ENCODE results near the gene AGAP3.

AGAP3 gene

GRCh38 chr7:151082141-151083070 is 3.9 kb upstream of the AGAP3 start:
- no peak for DNase-seq
- no peak for TF ChIP-seq CTCF (IDR thresholded peaks at IDR 0.05; ENCODE audit: low read depth, low read length)
- no peaks in the 10 kb centered on the region for H3K9me3 ChIP-seq (ENCODE audit: severe bottlenecking)
- H3K27me3 ChIP-seq (ENCODE audit: insufficient read depth, low read depth, severe bottlenecking), result no peaks in the 10 kb centered on the region
- peaks cover 26% of the 10 kb centered on the region for H3K36me3 ChIP-seq
- H3K4me3 ChIP-seq (ENCODE audit: low read depth, low read length), result peak overlapping the region; percentile 49
- H3K27ac ChIP-seq, result peak overlapping the region; percentile 98

- H3K27ac ChIP-seq, result peak within 1 kb of the TSS; percentile 98
- peak; percentile 79 for DNase-seq
- no peak for TF ChIP-seq CTCF (IDR thresholded peaks at IDR 0.05; ENCODE audit: low read depth, low read length)
- no peaks in the 10 kb centered on the region for H3K27me3 ChIP-seq (ENCODE audit: insufficient read depth, low read depth, severe bottlenecking)
- no peaks in the 10 kb centered on the region for H3K9me3 ChIP-seq (ENCODE audit: severe bottlenecking)
- peak within 1 kb of the TSS; percentile 49 for H3K4me3 ChIP-seq (ENCODE audit: low read depth, low read length)
- peaks cover 33% of the 10 kb centered on the region for H3K36me3 ChIP-seq
Observed at GRCh38 chr7:151083071-151083823, 3.0 kb upstream of the AGAP3 start, which contains the start of gene TMUB1. TMUB1 (minus strand) TSS chr7:151083493; CDS start chr7:151082563, 930 bp downstream.

GRCh38 chr7:151083824-151084160 is 2.5 kb upstream of the AGAP3 start:
- no peak for TF ChIP-seq CTCF (IDR thresholded peaks at IDR 0.05; ENCODE audit: low read depth, low read length)
- Histone ChIP-seq H3K27ac (no peak overlapping the region), H3K36me3 (peaks cover 38% of the 10 kb centered on the region), H3K4me3 (ENCODE audit: low read depth, low read length) (peak overlapping the region; percentile 49), H3K27me3 (ENCODE audit: insufficient read depth, low read depth, severe bottlenecking) (no peaks in the 10 kb centered on the region), H3K9me3 (ENCODE audit: severe bottlenecking) (no peaks in the 10 kb centered on the region)
- DNase-seq, result no peak

- peak overlapping the region; percentile 87 for H3K27ac ChIP-seq
- no peak for TF ChIP-seq CTCF (IDR thresholded peaks at IDR 0.05; ENCODE audit: low read depth, low read length)
- no peaks in the 10 kb centered on the region for H3K9me3 ChIP-seq (ENCODE audit: severe bottlenecking)
- DNase-seq, result no peak
- no peaks in the 10 kb centered on the region for H3K27me3 ChIP-seq (ENCODE audit: insufficient read depth, low read depth, severe bottlenecking)
- peaks cover 27% of the 10 kb centered on the region for H3K36me3 ChIP-seq
- H3K4me3 ChIP-seq (ENCODE audit: low read depth, low read length), result no peak overlapping the region
Observed at GRCh38 chr7:151085329-151085690, 965 bp upstream of the AGAP3 start.

- Histone ChIP-seq H3K36me3 (peaks cover 32% of the 10 kb centered on the region), H3K4me3 (ENCODE audit: low read depth, low read length) (peak overlapping the region; percentile 87), H3K9me3 (ENCODE audit: severe bottlenecking) (no peaks in the 10 kb centered on the region), H3K27me3 (ENCODE audit: insufficient read depth, low read depth, severe bottlenecking) (no peaks in the 10 kb centered on the region), H3K27ac (peak overlapping the region; percentile 96)
- no peak for TF ChIP-seq CTCF (IDR thresholded peaks at IDR 0.05; ENCODE audit: low read depth, low read length)
- no peak for DNase-seq
Observed at GRCh38 chr7:151086802-151087244, 548 bp downstream of the AGAP3 start.
